GM21360 (cell line): ENCODE measurements around the gene XYLB.
A peak's percentile ranks its signal among the peaks of the same experiment; 100 is the strongest.
"Not testable (repeated sequence)": the region's sequence is repeated elsewhere in the genome, so short reads cannot be mapped to it uniquely, and the experiment has no call there.

Experiments
- ATAC-seq: cut with Tn5 transposase; IDR thresholded peaks from one replicate; pipeline ENCODE4 v1.9.1; 2021; ENCODE audit warnings: mild to moderate bottlenecking, moderate library complexity; ENCODE audit not compliant: unreplicated experiment

Gene XYLB

DNA sequence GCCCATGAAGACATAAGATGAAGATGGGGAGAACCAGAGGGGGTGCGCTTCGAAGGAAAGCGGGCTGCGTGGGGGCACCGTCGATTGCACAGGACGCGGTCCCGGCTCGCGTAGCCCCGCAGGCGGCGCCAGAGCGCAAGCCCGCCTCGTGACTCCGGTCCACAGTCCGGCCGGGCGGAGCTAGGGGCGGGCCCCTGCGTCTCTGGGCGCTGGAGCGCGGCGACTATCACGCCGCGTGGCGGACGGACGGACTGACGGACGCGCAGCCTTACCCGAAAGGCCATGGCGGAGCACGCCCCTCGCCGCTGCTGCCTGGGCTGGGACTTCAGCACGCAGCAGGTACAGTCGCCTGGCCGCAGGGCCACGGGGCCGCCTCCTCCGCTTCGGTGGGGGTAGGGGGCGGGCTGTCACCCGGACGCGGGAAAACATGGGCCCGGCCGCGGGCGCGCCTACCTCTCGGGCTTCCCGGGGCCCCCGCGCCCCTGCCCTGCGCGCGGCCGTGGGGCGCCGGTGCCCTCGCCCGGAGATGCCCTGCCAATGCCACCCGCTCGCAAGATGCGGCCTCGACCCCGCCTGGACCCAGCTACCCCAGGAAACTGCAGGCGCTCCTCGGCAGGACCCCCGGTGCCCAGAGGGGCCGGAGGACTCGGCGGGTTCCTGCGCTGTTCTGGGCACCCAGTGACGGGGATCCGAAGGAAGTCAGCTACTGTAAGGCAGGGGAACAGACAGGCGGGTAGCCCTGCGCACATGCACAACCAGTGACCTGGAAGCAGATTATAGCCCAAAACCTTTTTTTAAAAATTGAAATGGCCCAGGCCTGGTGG is at the start of gene XYLB:
Gene XYLB (plus strand): TSS at position 199 of the 824 bp plus-strand sequence. CDS start 84 bp downstream, at position 283.
- peak; percentile 98 for ATAC-seq

GRCh38 chr3:38297053-38297452 is 49.5 kb upstream of the XYLB start:
- not testable (repeated sequence) for ATAC-seq

DNA sequence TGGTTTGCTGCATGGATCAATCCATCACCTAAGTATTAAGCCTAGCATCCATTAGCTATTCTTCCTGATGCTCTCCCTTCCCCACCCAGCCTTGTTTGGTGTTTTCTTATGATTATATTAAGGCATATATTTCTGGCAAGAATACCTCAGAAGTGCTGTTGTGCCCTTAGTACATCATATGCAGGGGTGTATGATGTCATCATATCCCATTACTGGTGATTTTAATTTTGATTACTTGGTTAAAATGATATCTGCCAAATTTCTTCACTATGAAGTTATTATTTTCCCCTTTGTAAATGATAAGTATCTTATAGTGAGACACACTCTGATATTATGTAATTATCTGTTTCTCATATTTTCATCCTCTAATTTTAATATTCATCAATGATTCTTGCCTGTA is 49.0 kb upstream of the XYLB start:
- no peak for ATAC-seq

GRCh38 chr3:38297947-38298711 is 48.5 kb upstream of the XYLB start:
- no peak for ATAC-seq

GRCh38 chr3:38306941-38307340 is 39.6 kb upstream of the XYLB start:
- ATAC-seq: no peak

DNA sequence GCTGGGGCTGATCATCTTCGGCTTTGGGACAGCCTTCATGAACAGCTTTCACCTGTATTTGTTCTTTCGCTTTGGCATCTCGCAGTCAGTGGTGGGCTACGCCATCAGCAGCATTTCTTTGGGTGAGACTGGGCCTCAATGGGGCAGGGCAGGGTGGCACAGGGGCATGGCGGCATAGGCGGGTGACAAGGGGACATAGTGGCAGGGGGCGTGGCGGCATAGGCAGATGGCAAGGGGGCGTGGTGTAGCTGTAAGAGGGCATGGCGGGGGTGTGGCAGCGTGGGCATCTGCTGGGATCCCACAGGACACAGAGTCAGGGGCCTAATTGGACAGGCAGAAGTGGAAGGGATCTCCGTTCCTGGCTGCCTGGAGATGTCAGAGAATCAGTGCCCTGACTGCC is 39.0 kb upstream of the XYLB start:
- no peak for ATAC-seq

DNA sequence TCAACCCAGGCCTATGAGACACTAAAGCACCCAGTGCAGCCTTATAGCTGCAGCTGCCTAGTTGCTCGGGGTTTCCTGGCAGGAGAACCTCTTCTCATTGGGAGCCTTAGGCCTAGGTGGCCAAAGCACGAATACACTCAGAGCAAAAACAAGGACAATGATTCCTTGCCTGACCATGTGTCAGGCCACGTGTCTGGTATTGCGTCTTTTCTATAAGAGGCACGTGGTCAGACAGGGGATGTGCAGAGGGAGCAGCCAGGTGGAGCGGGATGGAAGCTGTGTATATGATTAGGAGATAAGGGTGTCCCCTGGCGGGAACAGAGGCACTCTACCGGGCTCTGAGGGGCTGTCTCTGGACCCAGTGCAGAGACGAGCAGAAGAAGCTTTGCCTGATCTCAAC is 38.1 kb upstream of the XYLB start:
- ATAC-seq: no peak

DNA sequence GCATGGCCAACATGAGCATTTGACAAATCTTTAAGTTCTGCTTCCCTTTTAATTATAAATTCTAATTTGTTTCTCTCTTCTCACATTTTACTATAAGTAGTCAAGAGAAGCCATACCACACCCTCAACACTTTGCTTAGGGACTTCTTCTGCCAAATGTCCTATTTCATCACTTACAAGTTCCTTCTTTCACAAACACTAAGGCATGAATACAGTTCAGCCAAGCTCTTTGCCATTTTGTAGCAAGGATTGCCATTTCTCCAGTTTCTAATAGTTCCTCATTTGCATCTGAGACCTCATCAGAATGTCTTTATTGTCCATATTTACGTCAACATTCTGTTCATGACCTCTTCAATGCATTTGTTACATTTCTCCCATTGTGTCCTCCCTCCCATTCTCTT is 35.1 kb upstream of the XYLB start:
- no peak for ATAC-seq

- no peak for ATAC-seq
These were observed 34.6 kb upstream of the XYLB start for GRCh38 chr3:38311941-38312340.

GRCh38 chr3:38312356-38312755 is 34.2 kb upstream of the XYLB start:
- ATAC-seq: no peak

DNA sequence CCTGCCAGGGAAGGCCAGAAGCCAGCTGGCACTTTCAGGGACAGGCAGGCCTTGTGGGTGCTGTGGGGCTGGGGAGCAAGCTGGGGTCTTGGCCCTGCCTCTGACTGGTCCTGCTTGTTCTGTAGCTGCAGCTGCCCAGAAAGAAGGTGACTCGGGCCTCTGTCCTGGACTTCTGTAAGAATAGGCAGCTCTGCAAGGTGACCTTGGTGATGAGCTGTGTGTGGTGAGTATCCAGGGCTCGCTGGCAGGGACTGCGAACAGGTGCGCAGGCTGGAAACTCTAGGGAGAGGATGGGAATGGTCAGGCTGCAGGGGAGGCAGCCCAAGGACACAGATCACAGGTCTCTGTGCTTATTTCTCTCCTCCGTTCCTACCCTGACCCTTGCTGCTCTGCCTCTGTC is 33.3 kb upstream of the XYLB start:
- ATAC-seq: no peak

DNA sequence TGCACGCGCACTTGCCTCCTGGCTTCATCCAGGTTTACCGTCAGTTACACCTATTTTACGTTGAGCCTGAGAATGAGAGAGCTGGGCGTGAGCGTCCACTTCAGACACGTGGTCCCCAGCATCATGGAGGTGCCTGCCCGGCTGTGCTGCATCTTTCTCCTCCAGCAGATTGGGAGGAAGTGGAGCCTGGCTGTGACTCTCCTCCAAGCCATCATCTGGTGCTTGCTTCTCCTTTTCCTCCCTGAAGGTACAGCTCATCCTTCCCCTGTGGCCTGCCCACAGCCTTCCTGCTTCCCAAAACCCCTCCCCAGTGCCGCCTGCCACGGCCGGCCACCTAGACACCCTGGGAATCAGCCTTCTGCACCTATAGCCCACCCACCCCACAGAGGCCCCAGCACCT is 32.9 kb upstream of the XYLB start:
- no peak for ATAC-seq

- no peak for ATAC-seq
These were observed 32.3 kb upstream of the XYLB start for GRCh38 chr3:38314112-38314763.

DNA sequence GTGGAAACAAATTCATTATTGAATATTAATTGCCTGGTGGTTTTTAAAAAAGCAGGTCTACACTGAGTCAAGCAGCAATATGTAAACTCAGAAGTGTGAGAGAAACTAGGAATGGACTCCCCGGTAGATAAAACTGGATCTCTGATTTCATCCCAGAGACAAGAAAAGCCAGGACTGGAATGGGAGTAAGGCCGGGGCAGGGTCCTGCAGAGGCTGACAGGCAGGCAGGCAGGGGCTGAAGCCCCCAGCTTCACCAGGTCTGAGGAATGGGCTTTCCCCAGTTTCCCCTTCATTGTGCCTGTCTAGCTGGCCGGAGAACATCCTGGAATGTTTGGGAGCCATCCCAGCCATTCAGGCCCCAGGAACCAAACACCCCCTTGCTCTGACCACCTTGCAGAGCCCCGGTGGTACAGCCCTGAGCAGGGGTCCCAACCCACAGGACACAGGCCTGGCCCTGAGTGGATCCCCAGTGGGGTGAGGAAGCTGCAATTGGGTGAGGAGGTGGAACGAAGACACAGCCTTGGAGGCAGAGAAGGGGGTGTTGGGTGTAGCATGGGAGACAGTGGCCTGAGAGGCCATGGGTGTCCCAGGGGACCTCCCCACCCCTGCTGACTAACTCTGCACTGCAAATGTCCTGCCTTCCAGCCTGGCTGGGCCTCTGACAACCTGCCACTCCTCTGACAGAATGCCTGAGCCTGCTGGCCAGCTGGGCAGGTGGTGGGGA is 31.7 kb upstream of the XYLB start:
- ATAC-seq: no peak

DNA sequence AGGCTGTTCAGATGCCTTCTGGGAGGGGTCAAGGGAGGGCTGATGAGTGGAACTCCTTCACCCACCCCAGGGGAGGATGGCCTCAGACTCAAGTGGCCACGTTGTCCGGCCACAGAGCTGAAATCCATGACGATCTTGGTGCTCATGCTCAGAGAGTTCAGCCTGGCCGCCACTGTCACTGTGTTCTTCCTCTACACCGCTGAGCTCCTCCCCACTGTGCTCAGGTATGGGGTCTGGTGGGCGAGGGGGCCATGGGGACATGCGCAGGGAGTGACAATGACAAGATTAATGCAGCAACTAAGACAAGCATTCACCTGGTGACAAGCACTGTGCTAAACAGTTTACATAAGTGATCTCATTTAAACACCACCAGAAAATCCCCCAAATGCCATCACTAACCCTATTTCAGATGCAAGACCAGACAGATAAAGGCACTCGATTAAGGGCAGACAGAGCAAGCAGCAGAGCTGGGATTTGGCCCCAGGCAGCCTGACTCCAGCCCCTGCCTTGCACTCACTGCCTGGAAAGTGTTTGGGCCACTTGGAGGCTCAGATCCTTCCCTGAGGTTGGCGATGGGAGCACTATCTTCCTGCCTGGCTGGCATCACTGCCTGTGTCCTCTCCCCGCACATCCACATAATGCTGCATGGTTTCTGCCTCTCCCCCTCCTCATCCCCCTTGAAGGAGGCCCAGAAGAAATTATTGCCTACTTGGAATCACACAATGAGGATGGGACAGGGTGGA is 30.9 kb upstream of the XYLB start:
- no peak for ATAC-seq

GRCh38 chr3:38316356-38317191 is 30.0 kb upstream of the XYLB start:
- no peak for ATAC-seq

DNA sequence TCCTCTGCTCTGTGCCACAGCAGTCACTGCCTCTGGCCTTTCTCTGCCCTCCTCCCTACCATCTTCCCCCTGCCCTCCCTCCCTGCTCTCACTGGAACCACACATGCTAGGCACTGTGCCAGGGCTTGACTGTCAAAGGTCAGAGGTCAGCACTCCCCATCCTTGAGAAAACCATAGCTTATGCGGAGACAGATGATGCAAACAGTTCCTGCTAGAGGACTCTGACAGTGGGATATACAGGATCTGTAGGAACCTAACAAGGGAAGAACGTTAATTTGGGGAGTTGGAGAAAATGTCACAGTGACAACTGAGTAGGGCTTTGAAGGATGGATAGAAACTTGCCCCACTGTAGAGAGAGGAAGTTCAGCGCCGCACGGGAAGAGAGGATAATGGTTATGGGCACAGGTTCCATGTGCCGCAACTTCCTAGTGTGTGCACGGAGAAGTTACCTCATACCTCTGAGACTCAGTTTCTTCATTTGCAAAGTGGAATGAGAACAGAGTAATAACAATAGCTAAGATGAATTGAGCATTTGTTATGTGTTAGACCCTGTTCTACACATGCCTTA is 29.3 kb upstream of the XYLB start:
- no peak for ATAC-seq

- no peak for ATAC-seq
These were observed 27.6 kb upstream of the XYLB start for GRCh38 chr3:38318766-38319671.
